ENCODE data around the gene FOXL3.

FOXL3 gene

GRCh38 chr7:338295-339061, 48.5 kb downstream of the FOXL3 start:
- DNase-seq (ENCODE audit: low read depth, low spot score), result no peak

GRCh38 chr7:339062-339342, 49.0 kb downstream of the FOXL3 start:
- no peak for DNase-seq (ENCODE audit: low read depth, low spot score)

GRCh38 chr7:339696-340095, 49.7 kb downstream of the FOXL3 start:
- DNase-seq (ENCODE audit: low read depth, low spot score), result no peak

GRCh38 chr7:340200-340937, 50.4 kb downstream of the FOXL3 start:
- DNase-seq (ENCODE audit: low read depth, low spot score), result no peak

Measured in smooth muscle cell of the brain vasculature (primary cell).